Stimulated activated CD8-positive, alpha-beta memory T cell treated with anti-CD3 and anti-CD28 coated beads, Interleukin-12 subunit alpha, Interleukin-12 subunit beta, amount 100 ng/mL, for 1 hour (primary cell): Measurements from ENCODE around the gene DNAI4.
A peak's percentile ranks its signal among the peaks of the same experiment; 100 is the strongest.

Source experiments
- DNase-seq: peaks from one replicate; pipeline ENCODE4 v3.0.0-alpha.2; 2020; ENCODE audit warnings: low read depth

Gene DNAI4

GRCh38 chr1:66767626-66768025 lies 157.0 kb downstream of the DNAI4 start:
- DNase-seq = no peak

GRCh38 chr1:66764994-66765578 lies 159.6 kb downstream of the DNAI4 start:
- DNase-seq = peak; percentile 33
